PFSK-1 (cell line): ENCODE results near the gene ZNF10.

Experiments
- POLR2AphosphoS5 ChIP-seq: IDR thresholded peaks from 2 replicates; pipeline ENCODE4 v1.6.1; 2012; ENCODE audit warnings: low read depth, mild to moderate bottlenecking, control low read depth, low read length, moderate library complexity
- REST ChIP-seq, 2 experiments: IDR thresholded peaks; 2 replicates each; pipeline versions ENCODE4 v1.6.1 to v1.8.0; 2011 to 2012; ENCODE audit warnings: low read depth in 2 of 2, low read length in 2 of 2, control low read depth in 1 of 2, inconsistent platforms in 1 of 2, mild to moderate bottlenecking in 1 of 2, moderate library complexity in 1 of 2; ENCODE audit not compliant: insufficient read depth in 1 of 2
- TAF1 ChIP-seq: IDR thresholded peaks from 2 replicates; pipeline ENCODE4 v1.6.1; 2012; ENCODE audit warnings: low read length, control low read depth, borderline replicate concordance; ENCODE audit not compliant: insufficient read depth

GRCh38 chr12:133156125-133156690 is 25.8 kb downstream of the ZNF10 start:
- TF ChIP-seq TAF1 (no peak), POLR2AphosphoS5 (no peak), REST (IDR thresholded peaks at IDR 0.05; ENCODE audit: insufficient read depth in 1 of 2, low read depth in 2 of 2, low read length in 2 of 2) (no peak)
